ENCODE results near the gene GPRIN2. TPM values are rescaled to one million over a fixed set of nuclear protein-coding genes. Genes with fewer than 3 reads are reported as not detected.

Gene GPRIN2
- total and polyA plus RNA-seq, 4 donors, result 17.7 to 36.5 (median 29.1) TPM

- DNase-seq (no peak), ATAC-seq (ENCODE audit: insufficient read depth, low FRiP score) (no peak)
- H3K4me1 ChIP-seq (ENCODE audit: control insufficient read depth in 5 of 5, insufficient read depth in 5 of 5, low read length in 5 of 5), result peaks cover 0 to 20% (median 19%) of the 10 kb centered on the region in 5 donors
- WGBS, 2 donors, result 90 to 97% methylated on average over 4 of the region's 4 CpGs
- peaks cover 0 to 4% (median 0%) of the 10 kb centered on the region in 3 donors for H3K27me3 ChIP-seq (ENCODE audit: control insufficient read depth in 3 of 3, insufficient read depth in 3 of 3, low read length in 2 of 3)
- peaks cover 0 to 2% (median 0%) of the 10 kb centered on the region in 4 donors for H3K9me3 ChIP-seq (ENCODE audit: control insufficient read depth in 4 of 4, insufficient read depth in 3 of 4, low read length in 3 of 4)
- H3K36me3 ChIP-seq (ENCODE audit: control insufficient read depth in 4 of 4, insufficient read depth in 4 of 4, low read length in 4 of 4), result no peaks in the 10 kb centered on the region
- no peak overlapping the region for H3K27ac ChIP-seq (ENCODE audit: low read depth in 1 of 2, low read length in 1 of 2)
- TF ChIP-seq CTCF (IDR thresholded peaks at IDR 0.05; ENCODE audit: control extremely low read depth, extremely low read depth), result no peak
- H3K4me3 ChIP-seq, result no peak overlapping the region
- no peak overlapping the region for H3K9ac ChIP-seq (ENCODE audit: insufficient read depth in 1 of 2, low read length in 2 of 2)
Observed at GRCh38 chr10:46525824-46526681, 30.4 kb downstream of the GPRIN2 start.

- no peak for TF ChIP-seq CTCF (IDR thresholded peaks at IDR 0.05; ENCODE audit: control extremely low read depth, extremely low read depth)
- ATAC-seq (ENCODE audit: insufficient read depth, low FRiP score), result no peak
- peak in 1 of 3 donors; percentile 29 for DNase-seq
- Histone ChIP-seq H3K9ac (ENCODE audit: insufficient read depth in 1 of 2, low read length in 2 of 2) (no peak overlapping the region), H3K9me3 (ENCODE audit: control insufficient read depth in 4 of 4, insufficient read depth in 3 of 4, low read length in 3 of 4) (peaks cover 0 to 2% (median 0%) of the 10 kb centered on the region in 4 donors), H3K4me3 (no peak overlapping the region), H3K27me3 (ENCODE audit: control insufficient read depth in 3 of 3, insufficient read depth in 3 of 3, low read length in 2 of 3) (peaks cover 0 to 4% (median 0%) of the 10 kb centered on the region in 3 donors), H3K27ac (ENCODE audit: low read depth in 1 of 2, low read length in 1 of 2) (no peak overlapping the region), H3K4me1 (ENCODE audit: control insufficient read depth in 5 of 5, insufficient read depth in 5 of 5, low read length in 5 of 5) (peaks cover 0 to 20% (median 19%) of the 10 kb centered on the region in 5 donors), H3K36me3 (ENCODE audit: control insufficient read depth in 4 of 4, insufficient read depth in 4 of 4, low read length in 4 of 4) (no peaks in the 10 kb centered on the region)
- WGBS, 2 donors, result 80 to 88% methylated on average over 5 of the region's 5 CpGs
Observed at GRCh38 chr10:46525177-46525823, 31.2 kb downstream of the GPRIN2 start.

GRCh38 chr10:46524472-46525176 is 31.8 kb downstream of the GPRIN2 start:
- H3K4me3 ChIP-seq, result no peak overlapping the region
- 86 to 90% methylated on average over 14 of the region's 14 CpGs for WGBS, 2 donors
- H3K9me3 ChIP-seq (ENCODE audit: control insufficient read depth in 4 of 4, insufficient read depth in 3 of 4, low read length in 3 of 4), result peaks cover 0 to 2% (median 0%) of the 10 kb centered on the region in 4 donors
- no peak for TF ChIP-seq CTCF (IDR thresholded peaks at IDR 0.05; ENCODE audit: control extremely low read depth, extremely low read depth)
- peaks cover 0 to 4% (median 0%) of the 10 kb centered on the region in 3 donors for H3K27me3 ChIP-seq (ENCODE audit: control insufficient read depth in 3 of 3, insufficient read depth in 3 of 3, low read length in 2 of 3)
- no peak overlapping the region for H3K9ac ChIP-seq (ENCODE audit: insufficient read depth in 1 of 2, low read length in 2 of 2)
- ATAC-seq (ENCODE audit: insufficient read depth, low FRiP score) (no peak), DNase-seq (peak in 2 of 3 donors; percentile 19 to 38)
- peak overlapping the region in 1 of 2 donors; percentile 8 for H3K27ac ChIP-seq (ENCODE audit: low read depth in 1 of 2, low read length in 1 of 2)
- H3K4me1 ChIP-seq (ENCODE audit: control insufficient read depth in 5 of 5, insufficient read depth in 5 of 5, low read length in 5 of 5), result peaks cover 0 to 20% (median 19%) of the 10 kb centered on the region in 5 donors
- H3K36me3 ChIP-seq (ENCODE audit: control insufficient read depth in 4 of 4, insufficient read depth in 4 of 4, low read length in 4 of 4), result no peaks in the 10 kb centered on the region
